Stimulated activated CD8-positive, alpha-beta memory T cell treated with anti-CD3 and anti-CD28 coated beads, Interleukin-12 subunit alpha, Interleukin-12 subunit beta, amount 100 ng/mL, for 1 hour (primary cell): Measurements from ENCODE around the gene ADCY5.
"Not testable (repeated sequence)": the region's sequence is repeated elsewhere in the genome, so short reads cannot be mapped to it uniquely, and the experiment has no call there.

ENCODE experiments used
- DNase-seq: peaks from one replicate; pipeline ENCODE4 v3.0.0-alpha.2; 2020; ENCODE audit warnings: low read depth

Gene ADCY5

DNA sequence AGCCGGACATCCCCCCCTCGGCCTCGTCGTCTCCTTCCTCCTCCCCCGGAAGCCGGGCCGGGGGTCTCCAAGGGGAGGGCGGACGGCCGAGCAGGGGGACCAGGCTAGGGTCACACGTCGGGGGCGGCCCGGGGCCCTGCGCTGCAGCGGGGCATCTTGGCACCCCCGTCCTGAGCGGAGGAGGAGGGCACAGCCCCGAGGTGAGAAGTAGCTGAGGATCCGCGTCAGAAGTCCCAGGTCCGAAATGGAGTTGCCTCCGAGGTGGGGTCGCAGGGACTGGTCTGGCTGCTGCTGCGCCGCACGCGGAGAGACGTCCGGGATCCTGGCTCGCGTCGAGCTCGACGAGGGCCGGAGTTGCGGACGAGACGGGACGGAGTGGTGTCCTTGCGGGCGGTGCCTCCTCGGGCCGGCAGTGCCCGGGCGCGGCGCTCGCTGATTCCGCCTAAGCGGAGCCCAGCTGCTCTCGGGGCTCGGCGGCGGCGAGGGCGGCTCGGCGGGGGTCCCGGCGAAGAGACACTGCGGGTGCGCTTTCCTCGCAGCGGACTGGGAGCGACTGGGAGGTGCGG lies at the start of gene ADCY5:
Gene ADCY5, minus strand, starts transcription at position 555 of the 566 bp plus-strand sequence. Its CDS starts 545 bp downstream, at position 10.
- DNase-seq, result no peak

DNA sequence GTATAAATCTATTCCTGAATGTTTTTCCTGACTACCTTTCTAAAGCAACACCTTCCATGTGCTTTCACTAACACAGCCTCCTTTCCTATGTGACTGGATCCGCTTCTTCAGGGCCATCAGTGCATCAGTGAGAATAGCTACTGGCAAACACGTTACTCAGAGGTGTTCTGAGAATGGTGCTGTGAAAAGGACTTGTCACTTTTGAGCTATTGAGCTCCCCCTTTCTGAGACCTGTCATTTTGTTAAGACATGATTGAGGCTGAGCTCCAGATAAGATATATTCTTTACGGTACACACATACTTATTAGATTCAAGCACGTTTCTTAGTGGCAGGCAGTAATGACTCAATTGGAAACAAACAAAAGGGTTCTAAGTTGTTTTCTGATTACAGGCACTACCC lies 45.0 kb upstream of the ADCY5 start:
- DNase-seq, result no peak

DNA sequence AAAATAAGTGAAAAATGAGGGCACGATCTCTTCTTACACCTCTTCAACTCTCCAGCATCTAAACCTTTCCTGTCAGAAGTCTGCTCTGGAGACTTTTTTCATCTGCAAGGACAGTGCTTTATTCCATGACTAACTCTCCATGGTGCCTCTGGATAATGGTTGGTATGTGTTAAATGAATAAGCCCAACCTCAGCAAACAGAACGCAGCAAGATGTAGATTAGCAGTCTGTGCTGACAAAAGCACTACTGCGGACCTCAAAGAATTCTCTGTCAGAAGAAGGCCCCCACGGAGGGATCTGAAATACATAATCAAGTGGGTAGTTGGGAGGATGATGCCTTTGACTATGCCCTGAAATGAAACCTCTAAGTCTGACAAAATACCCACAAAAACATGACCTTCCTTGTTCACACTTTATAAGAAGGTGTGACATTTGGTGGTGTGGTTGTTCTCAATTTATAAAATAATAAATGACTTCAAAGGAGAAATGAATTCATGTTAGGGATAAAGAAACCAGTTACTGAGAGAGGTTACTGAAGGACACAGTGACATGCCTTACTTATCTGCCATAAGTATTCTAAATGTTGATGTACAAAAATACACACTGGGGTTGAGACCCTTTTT lies 43.2 kb upstream of the ADCY5 start:
- no peak for DNase-seq

DNA sequence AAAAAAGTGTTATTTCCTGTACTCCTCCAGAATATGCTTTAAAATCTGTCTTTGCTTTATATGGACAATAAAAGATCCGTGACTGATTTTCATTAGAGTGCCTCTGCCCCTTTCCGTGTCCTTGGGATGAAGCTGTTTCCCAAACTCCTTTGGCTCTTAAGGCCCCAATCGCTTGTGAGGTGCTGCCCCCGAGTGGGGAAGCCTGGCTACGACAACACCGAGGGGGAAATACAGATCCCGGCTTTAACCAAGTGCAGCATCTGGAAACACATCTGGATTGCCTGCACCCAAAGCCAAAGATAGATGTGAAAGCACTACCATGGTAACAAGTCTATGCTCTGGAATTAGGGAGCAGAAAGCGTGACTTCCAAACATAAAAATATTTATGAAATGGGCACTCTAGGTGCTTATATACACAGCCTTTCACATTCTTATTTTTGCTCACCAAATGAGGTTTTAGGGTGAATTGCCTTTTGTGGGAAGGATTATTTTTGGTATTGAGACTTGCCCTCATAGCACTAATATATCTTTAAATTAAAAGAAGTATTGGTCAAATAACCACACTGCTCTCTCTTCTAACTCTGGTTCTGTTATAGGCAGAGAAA lies 40.6 kb upstream of the ADCY5 start:
- peak; percentile 4 for DNase-seq

DNA sequence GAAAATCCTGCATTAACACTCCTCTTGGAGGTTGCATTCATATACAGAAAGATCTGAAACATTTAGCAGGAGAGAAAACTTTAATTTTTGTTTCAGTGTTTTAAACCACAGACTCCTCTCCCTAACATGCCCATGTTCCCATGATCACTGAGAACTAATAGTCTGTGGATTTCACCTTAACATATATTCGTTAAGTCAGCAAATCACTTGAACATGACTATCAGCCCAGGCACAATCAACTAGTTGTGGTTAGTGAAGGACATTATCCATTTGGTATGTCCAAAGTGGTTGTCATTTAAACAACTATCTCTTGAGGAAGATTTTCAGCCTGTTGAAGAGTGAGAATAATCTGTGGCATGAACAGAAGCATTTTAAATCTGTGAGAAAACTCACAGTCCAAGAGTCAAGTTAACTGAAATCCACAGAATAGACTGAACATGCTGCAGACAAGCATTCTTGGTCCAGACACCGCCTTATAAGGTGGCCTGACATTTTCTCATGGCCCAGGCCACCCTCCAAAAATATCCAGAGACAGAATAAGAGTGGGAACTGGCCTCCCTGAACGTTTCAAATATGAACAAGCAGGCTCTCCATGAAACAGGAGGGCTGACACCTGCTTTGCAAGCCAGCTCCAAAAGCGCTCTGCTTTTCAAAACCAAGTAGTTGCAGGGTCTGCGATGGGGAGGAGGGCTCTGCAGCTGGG lies 39.9 kb upstream of the ADCY5 start:
- no peak for DNase-seq

DNA sequence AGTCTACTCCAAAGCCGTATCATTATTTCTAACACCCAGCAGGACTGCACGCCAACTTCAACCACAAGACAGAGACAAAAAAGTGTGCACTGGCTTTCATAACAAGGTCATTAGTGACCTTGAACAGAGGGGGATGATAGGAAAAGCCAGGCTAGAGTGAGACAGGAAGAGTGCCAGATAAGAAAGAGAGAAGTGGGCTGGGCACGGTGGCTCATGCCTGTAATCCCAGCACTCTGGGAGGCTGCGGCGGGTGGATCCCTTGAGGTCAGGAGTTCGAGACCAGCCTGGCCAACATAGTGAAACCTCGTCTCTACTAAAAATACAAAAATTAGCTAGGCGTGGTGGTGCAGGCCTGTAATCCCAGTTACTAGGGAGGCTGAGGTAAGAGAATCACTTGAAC lies 38.2 kb upstream of the ADCY5 start:
- not testable (repeated sequence) for DNase-seq

DNA sequence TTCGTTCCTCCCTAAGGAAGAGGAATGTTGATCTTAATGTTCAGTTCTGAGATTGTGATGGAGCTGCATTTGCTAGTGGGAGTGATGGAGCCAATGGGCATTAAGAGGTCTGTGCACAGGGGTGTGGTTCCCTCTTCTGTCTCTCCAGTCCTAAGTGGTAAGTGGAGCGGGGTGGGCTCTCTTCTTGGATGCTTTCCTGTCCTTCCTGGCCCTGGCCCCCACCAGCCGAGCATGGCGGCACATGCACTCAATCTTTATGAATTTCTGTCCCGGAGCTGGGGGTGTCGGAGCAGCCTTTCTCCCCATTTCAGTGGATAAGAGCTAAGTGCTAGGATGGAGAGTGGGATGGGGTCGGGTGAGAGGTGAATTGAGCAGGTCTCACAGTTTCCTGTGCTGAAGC lies 37.6 kb upstream of the ADCY5 start:
- no peak for DNase-seq

DNA sequence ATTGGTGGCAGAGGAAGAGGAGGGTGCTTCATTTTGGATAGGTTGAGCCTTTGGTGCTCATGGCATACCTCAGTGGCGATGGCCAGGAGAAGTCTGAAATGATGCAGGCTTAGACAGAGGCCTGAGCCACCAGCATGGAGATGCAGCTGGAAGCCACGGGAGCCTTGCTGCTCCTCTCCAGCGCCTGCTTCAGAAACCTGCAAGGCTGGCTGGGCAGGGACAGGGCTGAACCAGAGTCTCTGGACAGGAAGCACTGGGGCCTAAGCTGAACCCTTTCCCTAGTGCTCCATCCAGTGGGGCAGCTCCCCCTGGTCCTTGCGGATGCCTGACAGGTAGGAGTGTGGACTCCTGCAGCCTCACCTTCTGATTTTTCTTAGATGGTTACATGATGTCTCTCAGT lies 36.7 kb upstream of the ADCY5 start:
- no peak for DNase-seq

DNA sequence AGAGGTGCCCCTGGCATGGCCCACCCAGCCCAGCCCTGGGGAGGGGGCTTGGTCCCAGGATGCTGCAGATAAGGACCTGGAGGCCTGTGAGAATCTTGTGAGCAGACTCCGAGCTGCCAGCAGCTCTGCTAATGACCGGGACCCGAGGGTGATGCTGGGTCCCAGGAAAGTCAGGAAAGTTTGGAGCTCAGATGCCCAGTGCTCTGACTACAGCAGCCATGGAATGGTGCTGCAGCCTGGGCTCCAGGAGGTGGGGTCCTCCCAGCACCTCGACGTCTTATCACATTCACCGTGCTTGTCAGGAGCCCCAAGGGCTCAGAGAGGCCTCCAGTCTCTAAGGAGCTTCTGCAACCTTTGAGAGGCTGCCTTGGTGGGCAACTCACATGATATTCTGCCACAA lies 34.3 kb upstream of the ADCY5 start:
- DNase-seq, result no peak

DNA sequence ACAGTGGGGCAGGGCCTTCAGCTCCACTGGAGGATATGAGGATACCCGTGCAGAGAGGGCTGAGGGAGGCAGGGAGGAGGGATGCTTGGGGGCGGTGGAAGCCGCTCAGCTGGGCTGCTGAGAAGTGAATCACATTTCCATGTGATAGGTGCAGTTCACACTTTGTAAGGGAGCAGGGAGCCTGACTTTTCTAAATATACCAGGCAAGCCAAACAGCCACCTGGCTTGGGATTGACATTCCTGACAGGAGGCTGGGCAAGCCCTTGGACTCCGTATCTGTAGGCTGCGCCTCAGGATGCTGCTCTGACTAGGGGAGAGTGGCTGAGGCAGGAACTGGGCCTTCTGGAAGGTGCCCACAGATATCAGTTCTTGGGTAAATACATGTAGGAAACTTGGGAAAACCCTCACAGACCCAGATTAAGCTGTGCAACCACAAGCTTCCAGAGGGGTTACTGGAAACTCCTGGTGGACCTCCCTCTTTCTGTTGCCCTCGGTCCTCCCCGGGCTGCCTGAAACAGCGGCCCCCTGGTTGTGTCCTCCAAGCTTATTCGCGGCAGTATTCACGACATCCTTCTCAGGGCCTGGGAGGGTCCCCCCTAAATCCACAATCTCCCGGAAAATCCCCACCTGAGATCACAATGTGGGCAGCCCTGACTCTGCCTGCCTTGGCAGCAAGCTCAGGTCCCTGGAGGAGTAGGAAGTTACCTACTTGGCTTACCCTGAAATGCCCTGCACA lies 33.0 kb upstream of the ADCY5 start:
- no peak for DNase-seq

DNA sequence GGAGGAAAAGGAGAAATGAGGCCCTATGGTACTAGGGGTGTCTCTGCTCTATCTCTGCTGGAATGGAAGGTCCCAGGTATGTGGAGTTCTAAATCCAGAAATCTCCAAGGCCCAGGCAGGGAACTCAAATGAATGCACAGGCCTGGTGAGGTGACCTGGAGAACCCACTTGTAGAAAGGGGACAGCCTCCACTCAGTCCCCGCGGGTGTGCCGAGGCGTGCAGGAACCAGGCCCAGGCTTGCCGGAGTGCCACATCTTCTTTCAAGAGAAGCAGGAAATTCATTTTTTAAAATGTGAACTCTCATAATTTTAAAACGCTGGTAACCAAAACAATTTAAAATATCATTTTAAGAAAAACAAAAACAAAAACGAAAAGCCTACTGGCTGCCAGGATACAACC lies 32.2 kb upstream of the ADCY5 start:
- no peak for DNase-seq

DNA sequence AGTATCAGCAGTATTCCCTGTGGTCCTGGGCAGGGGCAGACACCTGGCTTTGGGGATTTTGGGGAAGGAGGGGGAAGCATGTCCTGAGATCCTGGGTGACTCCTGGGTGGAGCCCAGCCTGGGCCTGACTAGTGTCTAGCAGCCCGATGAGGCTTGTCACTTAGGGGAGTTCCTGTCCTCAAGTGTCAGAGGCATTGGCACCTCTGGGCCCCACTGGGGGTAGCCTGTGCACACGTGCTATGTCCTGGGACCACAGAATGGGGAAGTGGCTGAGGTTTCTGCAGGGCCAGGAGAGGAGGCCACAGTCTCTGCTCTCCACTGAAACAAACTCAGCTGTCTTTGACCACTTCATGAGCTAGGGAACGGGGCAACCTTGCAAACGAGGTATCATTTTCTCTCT lies 31.5 kb upstream of the ADCY5 start:
- DNase-seq, result no peak

DNA sequence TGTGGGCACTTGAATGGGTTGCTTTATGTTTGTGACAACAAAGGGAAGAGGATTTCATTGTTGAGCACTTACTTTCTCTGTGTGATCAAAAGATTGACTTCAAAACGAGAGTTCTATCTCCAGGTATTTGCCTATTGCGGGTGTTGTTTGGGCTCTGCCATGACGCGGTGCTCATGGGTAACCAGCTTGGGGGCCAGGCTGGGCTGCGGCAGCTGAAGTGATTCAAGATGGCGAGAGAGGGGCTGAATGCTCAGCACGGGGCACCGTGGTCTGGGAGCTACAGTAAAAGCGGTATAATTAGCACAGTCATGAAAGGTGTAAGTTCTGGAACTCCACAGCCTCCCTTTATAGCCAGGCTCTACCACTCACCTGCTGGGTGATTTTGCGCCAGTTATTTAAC lies 31.0 kb upstream of the ADCY5 start:
- no peak for DNase-seq

DNA sequence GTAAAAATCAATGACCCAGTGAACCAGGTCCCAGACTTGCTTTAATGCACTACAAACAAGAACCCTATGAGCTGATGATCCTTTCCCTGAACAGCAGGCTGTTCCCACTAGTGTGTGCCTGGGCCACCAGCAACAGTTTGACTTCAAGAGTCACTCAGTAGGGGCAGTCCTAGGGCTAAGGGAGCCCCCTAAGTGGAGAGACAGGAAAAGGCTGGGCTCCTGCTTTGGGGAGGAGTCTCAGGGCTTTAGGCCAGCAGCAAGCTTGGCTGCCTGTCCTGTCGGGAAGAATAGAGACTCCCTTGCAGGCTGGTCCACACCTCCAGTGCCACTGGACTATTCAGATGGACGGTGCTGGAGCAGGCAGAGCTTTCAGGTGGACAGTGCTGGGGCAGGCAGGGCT lies 29.4 kb upstream of the ADCY5 start:
- DNase-seq, result no peak

DNA sequence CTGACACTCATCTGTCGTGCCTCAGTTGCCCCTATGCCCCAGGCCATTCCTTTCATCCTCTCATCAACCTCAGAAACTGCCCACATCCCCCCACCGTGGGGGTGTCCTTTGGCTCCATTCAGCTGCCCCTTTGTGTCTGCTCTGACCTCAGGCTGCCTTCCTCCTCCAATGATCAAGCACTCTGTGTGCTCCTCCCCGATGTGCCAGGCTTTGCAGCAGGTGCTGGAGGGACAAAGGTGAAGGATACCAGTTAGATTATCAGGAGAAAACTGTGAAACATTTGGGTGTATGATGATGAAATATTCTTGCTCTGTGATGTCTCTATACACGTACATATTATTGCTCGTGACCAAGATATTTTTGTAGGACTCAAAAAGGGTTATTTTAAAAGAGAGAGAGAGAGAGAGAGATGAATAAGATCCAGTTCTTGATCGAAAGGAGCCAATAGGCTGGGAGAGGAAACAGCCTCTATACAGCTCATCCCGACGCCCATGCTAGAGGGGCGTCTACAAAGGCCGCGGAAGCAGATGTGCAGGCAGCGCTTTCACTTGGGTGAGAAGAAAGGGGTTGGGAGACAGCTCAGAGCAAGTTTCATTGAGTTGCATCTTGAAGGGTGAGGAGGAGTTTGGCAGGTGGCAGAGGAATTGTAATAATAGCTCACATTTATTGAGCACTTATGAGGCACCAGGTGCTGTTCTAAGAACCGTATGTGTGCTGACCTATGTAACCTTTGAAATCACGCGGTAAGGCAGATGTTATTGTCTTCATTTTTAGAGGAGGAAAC lies 28.3 kb upstream of the ADCY5 start:
- DNase-seq, result no peak

DNA sequence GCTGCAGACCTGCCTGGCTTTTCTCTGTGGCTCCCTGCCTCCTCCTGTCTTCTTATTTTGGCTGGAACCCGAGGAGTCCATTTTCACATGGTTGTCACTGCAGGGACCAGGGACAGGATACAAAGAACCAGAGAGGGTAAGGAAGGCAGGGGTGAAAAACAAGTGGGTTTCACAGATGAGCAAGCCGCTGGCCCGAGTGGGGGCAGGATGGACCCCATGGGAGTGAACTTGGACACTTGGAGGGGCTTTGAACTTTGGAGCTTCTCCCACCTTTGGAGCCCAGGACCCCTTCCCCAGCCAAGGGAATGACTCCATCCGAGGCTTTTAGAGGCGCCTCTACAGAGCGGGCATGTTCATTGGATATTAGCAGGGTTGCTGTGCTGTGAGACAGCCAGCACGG lies 26.9 kb upstream of the ADCY5 start:
- DNase-seq, result no peak

DNA sequence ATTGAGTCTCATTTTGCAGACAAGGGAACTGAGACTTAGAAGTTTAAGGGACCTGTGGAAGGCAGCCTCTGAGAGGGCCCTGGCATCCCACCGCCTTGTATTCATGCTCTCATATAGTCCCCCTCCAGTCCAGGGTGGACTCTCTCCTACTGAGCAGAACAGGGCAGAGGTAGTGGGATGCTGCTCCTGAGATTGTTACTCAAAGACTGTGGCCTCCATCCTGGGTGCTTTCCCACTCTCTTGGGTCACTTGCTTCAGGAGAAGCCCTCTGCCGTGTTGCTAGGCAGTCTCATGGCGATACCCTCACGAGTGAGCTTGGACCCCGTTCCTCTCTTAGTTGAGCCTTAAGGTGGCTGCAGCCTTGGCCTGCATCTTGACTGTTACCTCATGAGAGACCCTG lies 22.2 kb upstream of the ADCY5 start:
- no peak for DNase-seq

DNA sequence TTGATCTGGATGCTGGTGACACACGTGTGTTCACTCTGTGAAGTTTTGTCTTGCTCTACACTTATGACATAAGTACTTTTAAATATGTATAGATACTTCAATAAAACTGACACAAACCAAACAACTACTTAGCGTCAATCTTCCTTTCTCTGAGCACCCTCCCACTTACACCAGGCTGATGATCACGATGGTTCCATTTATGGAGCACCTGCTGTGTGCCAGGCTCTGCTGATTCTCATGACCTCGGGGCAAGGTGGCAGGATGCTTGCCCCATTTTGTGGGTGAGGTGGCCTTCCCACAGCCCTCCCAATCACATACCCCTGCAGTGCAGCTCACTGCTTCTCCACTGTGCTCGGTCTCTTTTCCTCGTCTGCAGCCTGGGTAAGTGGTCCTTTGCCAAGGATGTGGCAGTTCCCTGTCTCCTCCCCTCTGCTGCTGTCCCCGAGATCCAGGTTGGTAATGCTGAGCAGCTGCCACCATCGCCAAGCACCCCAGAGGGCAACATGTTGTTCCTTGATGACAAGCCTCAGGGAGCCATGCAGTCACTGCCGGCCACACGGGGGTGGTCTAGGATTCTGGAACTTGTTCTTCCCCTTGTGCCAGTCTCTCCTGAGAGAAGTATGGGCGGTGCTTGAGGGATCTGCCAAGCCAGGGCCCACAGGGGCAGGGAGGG lies 20.6 kb upstream of the ADCY5 start:
- no peak for DNase-seq

DNA sequence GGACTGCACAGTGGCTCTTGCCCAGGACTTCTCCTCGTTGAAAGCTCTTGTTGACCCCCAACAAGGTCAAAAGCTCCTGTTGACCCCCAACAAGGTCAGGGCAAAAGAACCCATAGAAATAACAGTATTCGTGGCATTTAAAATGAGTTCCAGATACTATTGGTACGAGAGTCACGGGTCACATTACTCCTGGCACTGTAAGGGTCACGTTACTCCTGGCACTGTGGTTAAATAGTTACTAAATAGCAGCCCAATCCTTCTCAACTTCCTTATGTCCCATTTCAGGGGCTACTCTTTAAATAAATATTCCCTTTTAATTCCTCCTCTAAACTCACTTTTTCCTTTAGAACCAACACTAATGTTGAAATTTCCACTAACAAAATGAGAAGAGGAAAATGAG lies 18.2 kb upstream of the ADCY5 start:
- DNase-seq, result no peak

DNA sequence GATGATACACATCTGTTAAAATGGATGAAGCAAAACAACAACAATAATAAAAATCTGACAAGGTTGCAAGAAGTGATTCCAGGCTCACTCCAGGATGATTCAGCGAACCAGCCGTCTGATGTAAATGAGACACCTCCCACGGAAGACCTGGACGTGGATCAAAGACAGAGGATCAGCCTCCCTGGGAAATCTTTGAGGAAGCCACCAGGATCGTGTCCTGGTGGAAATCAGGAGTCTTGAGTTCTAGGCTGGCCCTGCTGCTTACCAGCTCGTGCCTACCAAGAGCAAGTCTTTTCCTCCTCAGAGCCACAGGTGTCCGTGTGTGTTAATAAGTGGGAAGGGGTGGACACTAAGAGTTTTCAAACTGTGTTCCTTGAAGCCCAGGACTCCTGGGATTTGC lies 15.3 kb upstream of the ADCY5 start:
- no peak for DNase-seq

DNA sequence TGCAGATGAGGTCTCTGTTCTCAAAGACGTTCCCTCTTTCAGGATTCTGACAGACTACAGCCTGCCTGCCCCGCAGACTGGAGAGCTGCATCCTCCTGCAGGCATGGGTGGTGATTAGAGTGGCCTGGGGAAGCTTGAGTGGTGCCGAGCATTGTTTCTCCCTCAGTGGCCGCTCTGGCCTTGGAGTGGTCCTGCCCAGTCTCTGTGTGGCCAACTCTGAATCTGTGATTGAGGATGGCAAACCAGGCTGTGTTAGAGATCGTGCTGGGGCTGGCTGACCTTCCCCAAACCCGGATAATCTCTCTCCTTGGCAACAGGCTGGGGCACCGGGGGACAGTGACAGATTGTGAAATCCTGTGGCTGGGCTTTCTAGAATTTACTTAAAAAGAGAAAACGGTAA lies 11.0 kb upstream of the ADCY5 start:
- no peak for DNase-seq
